ENCODE results near the gene SHF. TPM values are rescaled to one million over a fixed set of nuclear protein-coding genes. Genes with fewer than 3 reads are reported as not detected.

The SHF gene
- total RNA-seq, 1 experiment from 2014 or later = 7.3 TPM

DNA sequence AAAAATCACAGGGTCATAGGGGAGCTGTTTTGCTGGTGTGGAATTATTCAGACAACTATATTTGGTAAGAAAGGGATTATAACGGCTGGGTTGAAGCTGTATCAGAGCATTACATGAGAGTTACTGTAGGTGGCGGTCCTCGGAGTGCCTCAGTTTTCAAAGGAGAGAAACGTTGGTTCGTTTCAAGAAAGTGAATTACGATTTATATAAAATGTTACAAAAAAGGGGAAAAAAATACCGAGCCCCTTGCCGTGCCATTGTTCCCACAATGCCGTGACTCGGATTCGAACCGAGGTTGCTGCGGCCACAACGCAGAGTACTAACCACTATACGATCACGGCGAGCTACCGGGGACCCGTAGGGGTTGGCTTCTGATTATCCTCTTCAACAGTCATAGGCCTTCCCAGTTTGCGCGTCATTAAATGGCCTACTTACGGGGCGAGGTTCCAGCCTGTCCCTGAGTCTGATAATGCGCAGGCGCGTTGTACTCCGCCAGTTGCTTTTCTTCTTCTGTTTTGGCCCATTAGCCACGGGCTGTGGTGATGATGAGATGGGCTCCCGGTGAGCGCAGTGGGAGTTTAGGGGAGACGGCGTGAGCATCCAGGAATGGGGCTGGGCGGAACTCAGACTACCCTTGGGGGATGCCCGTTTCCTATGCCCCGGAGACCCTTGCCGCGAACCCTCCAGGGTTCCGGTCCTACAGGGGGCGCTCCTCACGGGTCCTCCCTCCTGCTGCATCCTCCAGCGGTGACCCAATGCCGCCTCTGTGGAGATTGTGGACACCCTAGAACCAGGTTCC lies 10.8 kb upstream of the SHF start:
- intact Hi-C loops (cut with micrococcal nuclease; ENCODE audit: unreplicated experiment) = no loop called here
- no peak overlapping the region for H3K27ac Mint-ChIP-seq (ENCODE audit: unreplicated experiment)

DNA sequence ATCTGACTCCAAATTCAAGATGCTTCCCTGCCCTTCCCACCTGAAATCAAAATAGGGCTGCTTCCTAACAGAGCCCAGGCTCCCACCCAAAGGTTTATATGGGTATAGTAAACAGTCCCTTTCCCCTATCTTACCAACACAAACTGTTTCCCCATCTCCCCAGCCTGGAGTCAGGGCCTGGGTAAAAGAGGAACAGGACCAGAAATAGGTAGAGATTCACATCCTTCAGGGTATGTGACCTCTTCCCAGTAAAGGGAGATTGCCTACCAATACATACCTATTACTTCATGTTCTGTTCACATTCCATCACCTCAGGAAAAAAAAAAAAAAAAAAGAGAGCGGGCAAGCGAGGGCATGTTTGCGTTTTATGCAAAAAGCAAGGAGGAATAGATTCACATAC lies 9.7 kb upstream of the SHF start:
- H3K4me3 Mint-ChIP-seq (ENCODE audit: low read depth, unreplicated experiment) = no peak overlapping the region
- BruUV-seq (replicated peaks) = no TSS peak
- H3K9me3 Mint-ChIP-seq (ENCODE audit: low read depth, unreplicated experiment) = no peaks in the 10 kb centered on the region
- intact Hi-C loops (cut with micrococcal nuclease; ENCODE audit: unreplicated experiment) = no loop called here
- CTCF ChIA-PET = interaction anchor here (0.7 to 1.3 kb wide), 7 partner anchors 12 to 71 kb away, joined by 3 to 12 read pairs (median 5); no protein-coding TSS in a partner anchor
- H3K27me3 Mint-ChIP-seq (ENCODE audit: unreplicated experiment) = no peaks in the 10 kb centered on the region
- H3K36me3 Mint-ChIP-seq (ENCODE audit: insufficient read depth, unreplicated experiment) = no peaks in the 10 kb centered on the region
- DNase-seq = no peak
- no peak overlapping the region for H3K27ac Mint-ChIP-seq (ENCODE audit: unreplicated experiment)
- TF ChIP-seq, protein P1, sequence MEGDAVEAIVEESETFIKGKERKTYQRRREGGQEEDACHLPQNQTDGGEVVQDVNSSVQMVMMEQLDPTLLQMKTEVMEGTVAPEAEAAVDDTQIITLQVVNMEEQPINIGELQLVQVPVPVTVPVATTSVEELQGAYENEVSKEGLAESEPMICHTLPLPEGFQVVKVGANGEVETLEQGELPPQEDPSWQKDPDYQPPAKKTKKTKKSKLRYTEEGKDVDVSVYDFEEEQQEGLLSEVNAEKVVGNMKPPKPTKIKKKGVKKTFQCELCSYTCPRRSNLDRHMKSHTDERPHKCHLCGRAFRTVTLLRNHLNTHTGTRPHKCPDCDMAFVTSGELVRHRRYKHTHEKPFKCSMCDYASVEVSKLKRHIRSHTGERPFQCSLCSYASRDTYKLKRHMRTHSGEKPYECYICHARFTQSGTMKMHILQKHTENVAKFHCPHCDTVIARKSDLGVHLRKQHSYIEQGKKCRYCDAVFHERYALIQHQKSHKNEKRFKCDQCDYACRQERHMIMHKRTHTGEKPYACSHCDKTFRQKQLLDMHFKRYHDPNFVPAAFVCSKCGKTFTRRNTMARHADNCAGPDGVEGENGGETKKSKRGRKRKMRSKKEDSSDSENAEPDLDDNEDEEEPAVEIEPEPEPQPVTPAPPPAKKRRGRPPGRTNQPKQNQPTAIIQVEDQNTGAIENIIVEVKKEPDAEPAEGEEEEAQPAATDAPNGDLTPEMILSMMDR (IDR thresholded peaks at IDR 0.05; ENCODE audit: unreplicated experiment) = no peak
- H3K4me1 Mint-ChIP-seq (ENCODE audit: low read depth, unreplicated experiment) = no peaks in the 10 kb centered on the region

More for the DNA sequence above, 10.8 kb upstream of the SHF start:
- TF ChIP-seq, protein P1 (IDR thresholded peaks at IDR 0.05; ENCODE audit: unreplicated experiment) = peak; percentile 57
- Mint-ChIP-seq H3K4me1 (ENCODE audit: low read depth, unreplicated experiment) (no peaks in the 10 kb centered on the region), H3K9me3 (ENCODE audit: low read depth, unreplicated experiment) (no peaks in the 10 kb centered on the region), H3K27me3 (ENCODE audit: unreplicated experiment) (no peaks in the 10 kb centered on the region), H3K4me3 (ENCODE audit: low read depth, unreplicated experiment) (no peak overlapping the region), H3K36me3 (ENCODE audit: insufficient read depth, unreplicated experiment) (no peaks in the 10 kb centered on the region)
- CTCF ChIA-PET = interaction anchor here (0.6 to 1.3 kb wide), 12 partner anchors 9 to 72 kb away, joined by 3 to 12 read pairs (median 4); no protein-coding TSS in a partner anchor
- no TSS peak for BruUV-seq (replicated peaks)
- DNase-seq = peak; percentile 93

DNA sequence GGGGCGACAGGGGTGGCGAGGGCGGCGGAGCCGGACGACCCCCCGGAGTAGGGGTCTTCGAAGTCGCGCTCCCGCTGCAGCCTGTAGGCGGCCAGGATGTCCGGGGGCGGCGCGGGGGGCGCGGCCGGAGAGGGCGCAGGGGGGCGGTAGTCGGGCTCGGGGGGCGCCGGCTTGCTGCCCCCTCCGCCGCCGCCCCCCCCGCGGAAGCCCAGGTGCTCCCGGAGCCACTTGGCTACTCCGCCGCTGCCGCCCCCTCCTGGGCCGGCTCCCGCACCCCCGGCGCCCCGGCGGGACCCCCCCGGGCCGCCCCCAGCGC lies 230 bp downstream of the SHF start:
- Mint-ChIP-seq H3K27me3 (ENCODE audit: unreplicated experiment) (no peaks in the 10 kb centered on the region), H3K27ac (ENCODE audit: unreplicated experiment) (no peak overlapping the region), H3K36me3 (ENCODE audit: insufficient read depth, unreplicated experiment) (peaks cover 17% of the 10 kb centered on the region), H3K9me3 (ENCODE audit: low read depth, unreplicated experiment) (no peaks in the 10 kb centered on the region), H3K4me3 (ENCODE audit: low read depth, unreplicated experiment) (peak overlapping the region; percentile 73), H3K4me1 (ENCODE audit: low read depth, unreplicated experiment) (peaks cover 27% of the 10 kb centered on the region)
- no TSS peak for BruUV-seq (replicated peaks)
- DNase-seq = no peak
- intact Hi-C loops (cut with micrococcal nuclease; ENCODE audit: unreplicated experiment) = no loop called here
- CTCF ChIA-PET = no interaction called here
- TF ChIP-seq, protein P1 (IDR thresholded peaks at IDR 0.05; ENCODE audit: unreplicated experiment) = no peak

DNA sequence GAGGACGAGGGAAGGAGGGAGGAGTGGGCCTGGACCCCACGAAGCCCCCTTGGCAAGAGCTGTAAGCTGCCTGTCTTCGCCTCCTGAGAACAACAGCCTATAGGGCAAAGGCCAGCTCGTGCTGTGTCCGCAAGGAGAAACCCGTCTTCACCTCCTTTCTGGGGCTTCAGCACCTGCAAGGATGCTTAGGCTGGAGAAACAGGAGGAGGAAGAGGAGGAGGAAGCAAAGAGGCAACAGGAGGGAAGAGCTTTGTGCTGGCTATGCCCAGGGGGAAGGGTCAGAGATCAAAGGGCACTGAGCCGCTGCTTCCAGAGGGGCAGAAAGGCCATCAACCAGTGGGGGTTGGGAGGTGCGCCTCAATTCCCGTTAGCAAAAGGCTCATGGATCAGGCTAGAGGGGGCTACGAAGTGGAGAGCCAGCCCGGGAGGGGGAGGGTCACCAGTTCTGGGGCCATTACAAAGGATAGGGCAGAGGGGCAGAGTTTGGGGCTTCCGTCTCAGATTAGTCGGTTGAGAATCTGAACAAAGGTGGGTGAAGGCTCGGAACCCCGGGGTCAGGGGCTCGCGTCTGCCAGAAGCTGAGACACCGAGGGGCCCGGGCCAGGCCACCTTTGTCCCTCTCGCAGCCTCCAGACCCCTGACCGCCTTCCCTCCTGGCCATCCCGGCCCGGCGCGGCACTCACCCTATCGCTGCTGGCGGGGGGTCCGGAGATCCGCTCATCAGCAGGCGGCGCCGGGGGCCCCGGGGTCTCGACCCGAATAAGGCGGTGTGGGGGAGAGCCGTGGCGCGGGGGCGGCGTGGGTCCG lies 792 bp downstream of the SHF start:
- intact Hi-C loops (cut with micrococcal nuclease; ENCODE audit: unreplicated experiment) = no loop called here
- Mint-ChIP-seq H3K27ac (ENCODE audit: unreplicated experiment) (no peak overlapping the region), H3K36me3 (ENCODE audit: insufficient read depth, unreplicated experiment) (peaks cover 17% of the 10 kb centered on the region), H3K4me3 (ENCODE audit: low read depth, unreplicated experiment) (peak overlapping the region; percentile 71), H3K9me3 (ENCODE audit: low read depth, unreplicated experiment) (no peaks in the 10 kb centered on the region), H3K27me3 (ENCODE audit: unreplicated experiment) (no peaks in the 10 kb centered on the region), H3K4me1 (ENCODE audit: low read depth, unreplicated experiment) (peaks cover 30% of the 10 kb centered on the region)
- CTCF ChIA-PET = interaction anchor here (1.2 kb wide), 1 partner anchor 11 kb away, joined by 5 read pairs; no protein-coding TSS in a partner anchor
- no peak for DNase-seq
- BruUV-seq (replicated peaks) = no TSS peak
- TF ChIP-seq, protein P1 (IDR thresholded peaks at IDR 0.05; ENCODE audit: unreplicated experiment) = no peak
